OCI-LY7 (cell line): ENCODE data around the gene COQ10A. TPM values are rescaled to one million over a fixed set of nuclear protein-coding genes. Genes with fewer than 3 reads are reported as not detected.

Experiments
- BruUV-seq: library from RNA; stranded (reverse); fragments of 400-500 nt; replicated peaks from 2 replicates; lab custom pipeline; 2021; lab: Mats Ljungman, UMichigan
- CTCF ChIA-PET: fragments of 300-600 bp; sonication (Branson Sonifier 250); formaldehyde crosslinking; loops from one replicate; lab custom pipeline; 2022; ENCODE audit warnings: antibody characterized with exemption; ENCODE audit not compliant: unreplicated experiment; lab: Charles Lee
- POLR2A ChIA-PET: fragments of 300-600 bp; sonication (Branson Sonifier 250); formaldehyde crosslinking; loops from one replicate; lab custom pipeline; 2022; ENCODE audit warnings: antibody characterized with exemption; lab: Charles Lee
- DNase-seq: peaks from one replicate; pipeline ENCODE4 v3.0.0-alpha.2; 2015; ENCODE audit warnings: low spot score
- H2AFZ ChIP-seq: fragments of 200-600 bp; sonication (generic), shearing (Covaris generic); 2 replicates; pipeline ENCODE4 v1.6.1; 2014; ENCODE audit warnings: mild to moderate bottlenecking, antibody characterized with exemption, low read length, moderate library complexity
- H3K27ac ChIP-seq: fragments of 200-600 bp; sonication (generic); 2 replicates; pipeline ENCODE4 v1.5.1; 2014; ENCODE audit warnings: mixed run types, low read depth, mild to moderate bottlenecking, moderate library complexity, low read length, inconsistent platforms; ENCODE audit not compliant: poor library complexity, severe bottlenecking
- H3K36me3 ChIP-seq: fragments of 200-600 bp; sonication (generic); 2 replicates; pipeline ENCODE4 v1.6.1; 2014; ENCODE audit warnings: mild to moderate bottlenecking, antibody characterized with exemption, low read length, moderate library complexity, mixed read lengths; ENCODE audit not compliant: insufficient read depth
- H3K4me1 ChIP-seq: fragments of 200-600 bp; sonication (generic); 2 replicates; pipeline ENCODE4 v1.5.1; 2014; ENCODE audit warnings: mild to moderate bottlenecking, low read length; ENCODE audit not compliant: insufficient read depth, poor library complexity, severe bottlenecking
- H3K4me2 ChIP-seq: fragments of 200-600 bp; sonication (generic); 2 replicates; pipeline ENCODE4 v1.6.1; 2014; ENCODE audit warnings: mild to moderate bottlenecking, low read length
- H3K4me3 ChIP-seq: fragments of 200-600 bp; sonication (generic); 2 replicates; pipeline ENCODE4 v1.5.1; 2014; ENCODE audit warnings: mild to moderate bottlenecking, low read depth, low read length; ENCODE audit not compliant: poor library complexity, severe bottlenecking
- H3K79me2 ChIP-seq: fragments of 200-600 bp; sonication (generic); 2 replicates; pipeline ENCODE4 v1.6.1; 2016; ENCODE audit warnings: low read depth, mild to moderate bottlenecking, low read length, moderate library complexity, mixed read lengths; ENCODE audit not compliant: insufficient read depth
- H3K9me2 ChIP-seq: fragments of 200-600 bp; sonication (generic); 2 replicates; pipeline ENCODE4 v1.6.1; 2016; ENCODE audit warnings: mild to moderate bottlenecking, low read length, mixed read lengths; ENCODE audit not compliant: insufficient read depth
- H3K9me3 ChIP-seq: fragments of 200-600 bp; sonication (generic); 2 replicates; pipeline ENCODE4 v1.6.1; 2014; ENCODE audit warnings: mild to moderate bottlenecking, mixed run types, low read length, mixed read lengths
- H4K20me1 ChIP-seq: fragments of 200-600 bp; sonication (generic); 2 replicates; pipeline ENCODE4 v1.6.1; 2014; ENCODE audit warnings: mild to moderate bottlenecking, antibody characterized with exemption, low read length, moderate library complexity, mixed read lengths; ENCODE audit not compliant: insufficient read depth
- EZH2phosphoT487 ChIP-seq: fragments of 200-600 bp; sonication (generic); IDR thresholded peaks from 2 replicates; pipeline ENCODE4 v1.6.1; 2018; ENCODE audit warnings: low read depth, borderline replicate concordance, mild to moderate bottlenecking, mixed run types, antibody characterized with exemption, low read length, moderate library complexity, mixed read lengths
- intact Hi-C: fragments of 100-400 bp; cut with micrococcal nuclease; formaldehyde crosslinking; loops from one replicate; pipeline ENCODE4 v1.10.0; 2022; ENCODE audit not compliant: unreplicated experiment
- total RNA-seq, 2 experiments: library from RNA; depleted of rRNA in 1 of 2; stranded (reverse); fragments of >200 nt in 1 of 2; shearing (Covaris generic) in 1 of 2; gene quantifications; 2 replicates each; pipeline ENCODE4 v1.2.3, GENCODE V29; 2014 to 2022
- TF ChIP-seq, protein P1 (sequence below): fragments of 200-600 bp; sonication (generic); conservative IDR thresholded peaks from 2 replicates; pipeline ENCODE4 v1.5.1; 2014; ENCODE audit warnings: mild to moderate bottlenecking, antibody characterized with exemption, low read length, moderate library complexity, mixed read lengths

The COQ10A gene
- total RNA-seq, 2 experiments from 2014 or later, result 20.6 to 22.1 TPM

- no peaks in the 10 kb centered on the region for H3K79me2 ChIP-seq
- no peaks in the 10 kb centered on the region for H3K4me1 ChIP-seq
- no peak overlapping the region for H3K4me2 ChIP-seq
- intact Hi-C loops, result no loop called here
- H3K27ac ChIP-seq, result no peak overlapping the region
- H3K9me3 ChIP-seq, result no peaks in the 10 kb centered on the region
- BruUV-seq, result no TSS peak
- ChIA-PET POLR2A (interaction anchor here (0.7 to 1.1 kb wide), 2 partner anchors 8 to 22 kb away, joined by 3 to 8 read pairs; no protein-coding TSS in a partner anchor), CTCF (interaction anchor here (0.6 kb wide), 2 partner anchors 234 to 1849 kb away, joined by 4 read pairs; no protein-coding TSS in a partner anchor)
- no peak for DNase-seq
- H3K4me3 ChIP-seq, result no peak overlapping the region
- no peaks in the 10 kb centered on the region; the same call in 1 of the 2 replicates for H3K36me3 ChIP-seq
- H3K9me2 ChIP-seq, result no peaks in the 10 kb centered on the region
- no peaks in the 10 kb centered on the region for H4K20me1 ChIP-seq
- TF ChIP-seq, protein P1, sequence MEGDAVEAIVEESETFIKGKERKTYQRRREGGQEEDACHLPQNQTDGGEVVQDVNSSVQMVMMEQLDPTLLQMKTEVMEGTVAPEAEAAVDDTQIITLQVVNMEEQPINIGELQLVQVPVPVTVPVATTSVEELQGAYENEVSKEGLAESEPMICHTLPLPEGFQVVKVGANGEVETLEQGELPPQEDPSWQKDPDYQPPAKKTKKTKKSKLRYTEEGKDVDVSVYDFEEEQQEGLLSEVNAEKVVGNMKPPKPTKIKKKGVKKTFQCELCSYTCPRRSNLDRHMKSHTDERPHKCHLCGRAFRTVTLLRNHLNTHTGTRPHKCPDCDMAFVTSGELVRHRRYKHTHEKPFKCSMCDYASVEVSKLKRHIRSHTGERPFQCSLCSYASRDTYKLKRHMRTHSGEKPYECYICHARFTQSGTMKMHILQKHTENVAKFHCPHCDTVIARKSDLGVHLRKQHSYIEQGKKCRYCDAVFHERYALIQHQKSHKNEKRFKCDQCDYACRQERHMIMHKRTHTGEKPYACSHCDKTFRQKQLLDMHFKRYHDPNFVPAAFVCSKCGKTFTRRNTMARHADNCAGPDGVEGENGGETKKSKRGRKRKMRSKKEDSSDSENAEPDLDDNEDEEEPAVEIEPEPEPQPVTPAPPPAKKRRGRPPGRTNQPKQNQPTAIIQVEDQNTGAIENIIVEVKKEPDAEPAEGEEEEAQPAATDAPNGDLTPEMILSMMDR, result no peak
- no peak for TF ChIP-seq EZH2phosphoT487
- H2AFZ ChIP-seq, result no peak overlapping the region
Observed at GRCh38 chr12:56230432-56231183, 36.1 kb upstream of the COQ10A start.

- H4K20me1 ChIP-seq, result no peaks in the 10 kb centered on the region
- H3K79me2 ChIP-seq, result no peaks in the 10 kb centered on the region
- no peak for DNase-seq
- no peak overlapping the region for H3K4me3 ChIP-seq
- H3K4me1 ChIP-seq, result no peaks in the 10 kb centered on the region
- no peak for TF ChIP-seq EZH2phosphoT487
- TF ChIP-seq, protein P1, result no peak
- H3K9me2 ChIP-seq, result no peaks in the 10 kb centered on the region
- H3K27ac ChIP-seq, result no peak overlapping the region
- ChIA-PET CTCF (interaction anchor here (0.6 kb wide), 1 partner anchor 233 kb away, joined by 4 read pairs; no protein-coding TSS in a partner anchor), POLR2A (interaction anchor here (0.7 to 1.1 kb wide), 2 partner anchors 9 to 22 kb away, joined by 3 read pairs; partner anchors contain the start of gene RNF41)
- no TSS peak for BruUV-seq
- H3K9me3 ChIP-seq, result no peaks in the 10 kb centered on the region
- no peak overlapping the region for H2AFZ ChIP-seq
- no peak overlapping the region for H3K4me2 ChIP-seq
- no peaks in the 10 kb centered on the region; the same call in 1 of the 2 replicates for H3K36me3 ChIP-seq
- intact Hi-C loops, result no loop called here
Observed at GRCh38 chr12:56231184-56231582, 35.6 kb upstream of the COQ10A start.
